Measurements from ENCODE around the gene ZNF33A.
"Not testable (repeated sequence)": the region's sequence is repeated elsewhere in the genome, so short reads cannot be mapped to it uniquely, and the experiment has no call there.

The ZNF33A gene

DNA sequence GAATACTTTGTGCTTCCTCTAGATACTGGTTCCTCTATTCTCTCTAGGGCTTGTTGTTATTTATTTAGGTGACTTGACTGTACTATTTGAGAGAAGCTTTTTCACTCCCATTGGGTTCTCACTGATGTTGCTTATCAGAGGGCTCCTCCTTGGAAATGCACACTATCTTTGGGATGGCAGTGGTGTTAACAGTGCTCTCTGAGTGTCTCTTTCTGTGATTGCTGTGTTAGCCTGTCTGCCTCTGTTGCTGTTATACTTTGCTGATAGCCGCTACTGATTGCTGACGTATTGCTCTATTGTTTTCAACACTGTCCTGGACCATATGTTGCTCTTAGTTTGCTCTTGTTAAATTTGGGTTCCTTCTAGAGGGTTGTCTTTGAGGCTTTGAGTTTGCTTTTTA lies 34.7 kb downstream of the ZNF33A start:
- no peak for DNase-seq (ENCODE audit: low read depth in 2 of 2)

DNA sequence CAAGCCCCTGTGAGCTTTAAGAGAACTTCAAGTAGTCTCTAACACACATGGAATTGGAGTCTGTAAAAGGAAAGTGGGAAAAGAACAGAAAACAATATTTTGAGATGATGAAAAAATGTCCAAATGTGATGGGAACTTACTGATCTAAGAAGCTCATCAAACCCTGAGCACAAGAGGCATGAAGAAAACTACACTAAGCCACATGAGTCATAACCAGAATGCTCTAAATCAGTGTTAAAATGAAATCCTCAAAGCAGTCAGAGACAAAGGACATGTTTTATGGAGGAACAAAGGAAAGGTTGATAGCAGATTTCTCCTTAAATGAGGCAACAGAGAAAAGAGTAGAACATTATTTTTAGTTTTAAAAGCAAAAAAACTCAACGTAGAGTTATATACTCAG lies 37.2 kb downstream of the ZNF33A start:
- DNase-seq (ENCODE audit: low read depth in 2 of 2) = no peak

DNA sequence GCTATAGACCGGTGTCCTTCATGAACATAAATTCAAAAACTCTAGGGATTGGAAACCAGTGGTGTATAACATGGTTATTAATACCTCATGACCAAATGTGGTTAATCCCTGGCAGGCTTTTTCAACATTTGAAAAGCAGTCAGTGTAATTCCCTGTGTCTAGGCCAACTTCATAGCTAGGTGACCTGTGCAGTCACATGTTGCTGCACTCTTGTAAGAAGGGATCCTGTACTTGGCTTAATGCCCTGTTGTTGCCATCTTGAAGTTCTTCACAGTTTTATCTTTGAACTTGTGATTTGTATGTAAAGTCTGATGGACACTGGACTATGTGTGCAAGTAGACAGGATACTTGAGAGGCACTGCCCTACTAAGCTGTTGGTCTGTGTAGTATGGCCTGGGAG lies 39.7 kb downstream of the ZNF33A start:
- DNase-seq (ENCODE audit: low read depth in 2 of 2) = no peak

DNA sequence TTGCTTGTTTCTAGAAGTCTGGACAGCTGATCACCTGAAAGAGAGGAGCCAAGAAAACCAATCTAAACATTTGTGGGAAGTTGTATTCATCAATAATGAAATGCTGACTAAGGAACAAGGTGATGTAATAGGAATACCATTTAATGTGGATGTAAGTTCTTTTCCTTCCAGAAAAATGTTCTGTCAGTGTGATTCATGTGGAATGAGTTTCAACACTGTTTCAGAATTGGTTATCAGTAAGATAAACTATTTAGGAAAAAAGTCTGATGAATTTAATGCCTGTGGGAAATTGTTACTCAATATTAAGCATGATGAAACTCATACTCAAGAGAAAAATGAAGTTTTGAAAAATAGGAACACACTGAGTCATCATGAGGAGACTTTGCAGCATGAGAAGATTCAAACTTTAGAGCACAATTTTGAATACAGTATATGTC lies 43.9 kb downstream of the ZNF33A start:
- no peak for DNase-seq (ENCODE audit: low read depth in 2 of 2)

DNA sequence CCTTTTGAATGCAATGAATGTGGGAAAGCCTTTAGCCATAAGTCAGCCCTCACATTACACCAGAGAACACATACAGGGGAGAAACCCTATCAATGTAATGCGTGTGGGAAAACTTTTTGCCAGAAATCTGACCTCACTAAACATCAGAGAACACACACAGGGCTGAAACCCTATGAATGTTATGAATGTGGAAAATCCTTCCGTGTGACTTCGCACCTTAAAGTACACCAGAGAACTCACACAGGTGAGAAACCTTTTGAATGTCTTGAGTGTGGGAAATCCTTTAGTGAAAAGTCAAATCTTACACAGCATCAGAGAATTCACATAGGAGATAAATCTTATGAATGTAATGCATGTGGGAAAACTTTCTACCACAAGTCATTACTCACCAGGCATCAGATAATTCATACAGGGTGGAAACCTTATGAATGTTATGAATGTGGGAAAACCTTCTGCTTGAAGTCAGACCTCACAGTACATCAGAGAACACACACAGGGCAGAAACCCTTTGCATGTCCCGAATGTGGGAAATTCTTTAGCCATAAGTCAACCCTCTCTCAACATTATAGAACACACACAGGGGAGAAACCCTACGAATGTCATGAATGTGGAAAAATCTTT lies 44.9 kb downstream of the ZNF33A start:
- not testable (repeated sequence) for DNase-seq (ENCODE audit: low read depth in 2 of 2)

DNA sequence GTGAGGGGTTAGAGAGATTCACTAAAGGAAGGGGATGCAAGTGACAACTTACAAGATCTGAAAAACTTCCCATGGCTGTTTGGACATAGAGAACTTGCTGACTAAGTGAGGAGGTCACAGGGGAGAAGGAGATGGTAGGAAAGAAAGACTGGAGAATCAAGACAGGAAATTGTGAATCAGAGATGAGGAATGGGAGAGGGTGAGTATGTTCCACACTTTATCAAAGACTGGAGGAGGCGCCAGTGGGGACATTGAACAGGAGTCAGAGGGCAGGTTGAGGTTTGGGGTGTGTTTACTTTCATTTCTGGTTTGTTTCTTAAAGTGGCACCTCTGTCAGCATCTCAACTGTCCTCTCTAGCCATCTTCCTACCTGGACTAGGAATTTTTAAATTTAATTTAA lies 59.2 kb downstream of the ZNF33A start:
- not testable (repeated sequence) for DNase-seq (ENCODE audit: low read depth in 2 of 2)

DNA sequence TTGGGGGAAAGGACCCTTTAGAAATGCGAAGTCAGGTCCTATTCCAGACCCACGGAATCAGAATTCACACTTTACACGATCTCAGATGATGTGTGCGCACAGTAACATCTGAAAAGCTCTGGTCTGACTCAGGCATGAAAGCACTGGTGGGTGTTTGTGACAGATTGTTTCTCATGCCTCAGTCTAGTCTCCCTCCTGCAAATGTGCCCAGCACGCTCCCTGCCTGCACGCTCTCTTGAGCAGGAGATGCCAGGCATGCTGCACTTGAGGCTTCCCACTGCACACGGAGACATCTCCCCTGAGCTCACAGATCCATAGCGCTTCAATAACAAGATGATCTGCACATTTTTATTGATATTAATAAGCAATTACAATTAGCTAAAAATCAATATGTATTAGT lies 60.0 kb downstream of the ZNF33A start:
- no peak for DNase-seq (ENCODE audit: low read depth in 2 of 2)

DNA sequence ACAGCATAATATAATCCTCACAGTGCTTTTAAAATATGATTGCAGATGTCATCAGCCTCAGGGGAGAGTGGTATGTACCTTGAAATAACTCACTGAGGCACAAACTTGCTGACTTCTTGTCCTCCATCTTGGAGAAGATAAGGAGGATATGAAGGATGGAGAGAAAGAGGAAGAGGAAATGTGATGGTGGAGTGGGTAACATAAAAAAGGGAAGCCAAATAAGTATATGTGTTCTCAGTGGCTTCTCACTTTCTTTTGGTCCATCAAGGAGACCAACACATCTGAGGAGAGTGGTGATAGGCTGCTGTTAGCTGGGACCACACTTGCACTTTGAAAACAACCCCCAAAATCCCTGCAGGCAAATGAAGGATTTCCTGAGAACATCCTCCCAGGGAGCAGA lies 62.1 kb downstream of the ZNF33A start:
- no peak for DNase-seq (ENCODE audit: low read depth in 2 of 2)

DNA sequence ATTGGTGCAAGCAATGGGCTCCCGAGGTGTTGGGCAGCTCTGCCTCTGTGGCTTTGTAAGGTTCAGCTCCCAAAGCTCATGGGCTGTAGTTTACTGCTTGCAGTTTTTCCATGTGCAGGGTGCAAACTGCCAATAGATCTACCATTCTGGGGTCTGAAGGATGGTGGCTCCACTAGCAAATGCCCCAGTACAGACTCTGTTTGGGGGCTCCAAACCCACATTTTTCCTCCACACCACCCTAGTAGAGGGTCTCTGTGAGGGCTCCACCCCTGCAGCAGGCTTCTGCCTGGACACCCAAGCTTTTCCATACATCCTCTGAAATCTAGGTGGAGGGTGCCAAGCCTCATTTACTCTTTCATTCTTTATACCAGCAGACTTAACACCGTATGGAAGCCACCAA lies 66.2 kb downstream of the ZNF33A start:
- DNase-seq (ENCODE audit: low read depth in 2 of 2) = no peak

DNA sequence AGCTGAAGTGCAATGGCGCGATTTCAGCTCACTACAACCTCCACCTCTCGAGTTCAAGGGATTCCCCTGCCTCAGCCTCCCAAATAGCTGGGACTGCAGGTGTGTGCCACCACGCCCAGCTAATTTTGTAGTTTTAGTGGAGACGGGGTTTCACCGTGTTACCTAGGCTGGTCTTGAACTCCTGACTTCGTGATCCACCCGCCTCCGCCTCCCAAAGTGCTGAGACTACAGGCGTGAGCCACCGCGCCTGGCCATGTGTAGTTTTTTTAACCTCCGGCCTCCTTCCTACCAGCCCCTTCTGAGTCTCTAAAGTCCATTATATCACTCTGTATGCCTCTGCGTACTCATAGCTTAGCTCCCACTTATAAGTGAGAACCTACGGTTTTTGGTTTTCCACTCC lies 82.8 kb downstream of the ZNF33A start:
- not testable (repeated sequence) for DNase-seq (ENCODE audit: low read depth in 2 of 2)

DNA sequence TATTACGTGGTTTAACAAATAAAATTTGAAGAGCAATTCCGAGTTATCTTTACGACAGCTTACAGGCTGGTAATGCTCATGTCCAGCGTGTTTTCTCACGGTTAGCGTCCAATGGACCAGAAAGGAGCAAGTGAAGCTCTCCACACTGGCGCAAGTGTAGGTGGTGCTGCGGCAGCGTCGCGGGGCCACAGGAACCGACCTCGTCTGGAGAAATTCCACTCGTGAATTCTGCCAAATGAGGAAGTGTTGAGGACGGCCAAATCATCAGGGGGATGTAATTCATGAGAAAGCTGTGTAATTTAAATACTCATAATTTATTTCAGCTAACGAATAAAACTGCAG lies 83.3 kb downstream of the ZNF33A start:
- no peak for DNase-seq (ENCODE audit: low read depth in 2 of 2)

DNA sequence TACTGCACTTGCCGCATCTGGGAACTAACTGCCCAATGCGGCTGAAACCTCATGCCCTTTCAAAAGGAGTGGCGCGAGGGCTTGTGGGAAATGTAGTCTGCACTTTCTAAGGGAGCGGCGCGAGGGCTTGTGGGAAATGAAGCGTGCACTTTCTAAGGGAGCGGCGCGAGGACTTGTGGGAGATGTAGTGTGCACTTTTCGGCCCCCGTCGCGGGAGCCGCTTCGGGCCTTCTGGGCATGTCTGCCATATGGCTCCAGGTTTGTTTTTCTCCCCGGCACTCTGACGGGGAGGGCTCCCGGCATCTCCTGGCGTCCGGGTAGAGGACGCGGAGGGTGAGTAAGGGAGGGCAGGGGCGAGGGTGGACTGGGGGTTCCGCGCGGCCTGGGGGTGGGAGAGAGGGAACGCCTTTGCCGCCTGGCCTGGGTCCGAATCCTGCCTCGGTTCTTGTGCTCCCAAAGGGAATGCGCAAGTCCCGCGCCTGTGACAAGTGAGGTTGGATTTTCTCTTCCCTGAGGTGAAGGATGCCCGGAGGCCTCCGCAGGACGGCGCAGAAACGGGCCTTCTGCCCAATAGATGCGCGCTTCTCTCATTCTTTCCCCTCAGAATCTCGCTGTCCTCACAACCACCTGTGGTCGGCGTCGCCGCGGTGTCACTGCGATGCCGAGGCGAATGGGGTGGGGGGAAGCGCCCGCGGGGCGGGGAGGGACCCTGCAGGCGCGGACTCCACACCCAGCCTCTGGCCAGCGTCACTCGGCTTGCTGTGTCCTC lies 83.9 kb downstream of the ZNF33A start, which contains the start of gene ZNF37A:
Gene ZNF37A (plus strand): TSS at position 180 of the 769 bp plus-strand sequence. CDS start 2,281 bp downstream, outside the sequence.
- DNase-seq (ENCODE audit: low read depth in 2 of 2) = peak; percentile 79 to 82

DNA sequence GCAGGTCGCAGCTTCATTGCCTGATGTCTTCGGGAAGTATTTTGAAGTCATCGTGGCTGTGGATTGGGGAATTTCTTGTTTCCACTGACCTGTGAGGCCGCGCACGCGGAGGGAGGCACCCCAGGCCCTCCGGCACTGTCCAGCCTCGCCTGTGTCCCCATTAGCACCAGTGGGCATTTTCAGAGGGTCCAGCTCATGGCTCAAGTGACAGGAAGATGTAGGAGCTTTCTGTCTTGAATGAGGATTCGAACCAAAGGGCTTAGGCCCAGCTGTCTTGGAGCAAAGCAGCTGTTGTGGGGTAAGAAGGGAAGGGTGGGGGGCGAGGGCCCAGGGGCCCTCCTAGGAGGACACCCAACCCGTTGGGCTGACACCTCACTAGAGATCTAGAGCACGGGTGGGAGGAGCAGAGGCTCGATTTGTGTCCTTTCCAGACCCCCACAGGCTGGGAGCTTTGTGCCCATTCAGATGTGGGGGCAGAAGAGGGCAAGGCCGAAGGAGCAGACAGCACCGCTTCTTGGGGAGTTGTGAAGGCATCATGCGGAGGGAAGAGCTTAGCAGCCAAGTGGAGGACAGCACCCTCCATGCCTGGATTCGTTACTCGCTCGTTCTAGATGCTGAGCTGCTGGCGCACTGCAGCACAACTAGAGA lies 84.6 kb downstream of the ZNF33A start:
- no peak for DNase-seq (ENCODE audit: low read depth in 2 of 2)

DNA sequence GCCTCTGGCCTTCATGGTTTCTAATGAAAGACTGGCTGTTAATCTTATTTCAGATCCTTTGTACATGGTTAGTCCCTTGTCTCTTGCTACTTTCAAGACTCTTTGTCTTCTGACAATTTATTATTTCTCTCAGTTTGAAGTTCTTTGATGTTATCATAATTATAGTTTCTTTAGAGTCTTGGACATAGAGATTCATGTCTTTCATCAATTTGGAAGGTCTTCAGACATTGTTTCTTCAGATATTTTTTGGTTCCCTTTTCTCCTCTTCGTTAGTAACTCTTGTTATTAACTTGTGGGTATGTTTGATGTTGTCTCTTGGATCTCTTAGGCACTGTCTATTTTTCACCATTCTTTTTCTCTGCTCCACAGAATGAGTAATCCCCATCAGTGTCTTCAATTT lies 92.4 kb downstream of the ZNF33A start:
- no peak for DNase-seq (ENCODE audit: low read depth in 2 of 2)

DNA sequence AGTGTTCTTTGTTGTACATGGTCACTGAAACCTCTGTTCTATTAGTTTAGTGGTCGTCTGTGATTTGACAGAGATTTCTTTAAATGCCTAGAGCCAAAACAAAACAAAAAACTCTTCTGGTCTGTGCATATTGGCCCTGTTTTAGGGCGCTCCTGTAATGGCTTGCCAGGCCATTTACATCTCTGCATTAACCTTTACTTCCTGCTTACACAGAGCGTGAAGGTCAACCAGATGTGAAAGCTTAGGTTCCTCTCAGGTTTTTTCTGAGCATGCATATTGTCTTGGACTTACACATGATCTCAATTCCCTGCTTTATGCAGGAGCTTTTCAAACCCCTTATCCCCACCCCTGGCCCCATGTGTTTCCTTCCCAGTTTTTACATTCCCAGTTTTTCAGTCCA lies 93.3 kb downstream of the ZNF33A start:
- DNase-seq (ENCODE audit: low read depth in 2 of 2) = no peak

DNA sequence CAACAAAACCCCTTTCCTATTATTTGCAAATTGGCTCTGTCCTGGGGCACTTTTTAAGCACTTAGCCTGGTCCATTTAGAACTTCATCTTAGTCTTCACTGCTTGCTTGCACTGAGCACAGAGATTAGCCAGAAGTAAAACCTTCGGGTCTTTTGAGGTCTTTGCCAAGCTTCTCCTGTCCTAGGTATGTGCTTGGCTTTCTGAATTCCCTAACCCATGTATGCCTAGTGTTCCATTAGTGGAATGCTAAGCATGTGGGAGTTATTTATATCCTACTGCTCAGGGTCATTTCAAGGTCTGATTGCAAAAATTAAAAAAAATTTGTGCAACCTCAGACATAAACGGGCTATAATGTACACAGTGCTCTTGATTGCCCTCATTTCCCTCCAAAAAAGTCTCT lies 101.7 kb downstream of the ZNF33A start:
- no peak for DNase-seq (ENCODE audit: low read depth in 2 of 2)
